BJ (cell line): ENCODE results near the gene UCKL1. TPM values are rescaled to one million over a fixed set of nuclear protein-coding genes. Genes with fewer than 3 reads are reported as not detected.

ENCODE experiments used
- CTCF ChIA-PET: fragments of 350-600 bp; formaldehyde crosslinking; extraction: SDS; loops from one replicate; lab custom pipeline; 2021; ENCODE audit warnings: antibody characterized with exemption, inconsistent platforms; lab: Yijun Ruan, JAX
- POLR2A ChIA-PET: fragments of 300-600 bp; sonication (Branson Sonifier 250); formaldehyde crosslinking; extraction: SDS; loops from one replicate; lab custom pipeline; 2021; ENCODE audit warnings: antibody characterized with exemption; lab: Charles Lee
- DNase-seq: peaks from one replicate; pipeline ENCODE4 v3.0.0-alpha.2; 2011; ENCODE audit warnings: low read depth
- H3K27me3 ChIP-seq: 2 replicates; pipeline ENCODE4 v1.6.0; 2011; ENCODE audit warnings: low read length; ENCODE audit not compliant: control insufficient read depth, insufficient read depth
- H3K36me3 ChIP-seq: 2 replicates; pipeline ENCODE4 v1.5.1; 2011; ENCODE audit warnings: low read length; ENCODE audit not compliant: control insufficient read depth, insufficient read depth
- H3K4me3 ChIP-seq: 2 replicates; pipeline ENCODE4 v1.5.1; 2011; ENCODE audit warnings: low read depth, mild to moderate bottlenecking, control low read depth, low read length
- polyA plus RNA-seq: library from polyadenylated mRNA; depleted of rRNA; stranded (reverse); fragments of >200 nt; gene quantifications from 2 replicates; pipeline ENCODE4 v1.2.3, GENCODE V29; 2011
- TF ChIP-seq, protein P1 (sequence below): IDR thresholded peaks from 2 replicates; pipeline ENCODE4 v1.5.1; 2011; ENCODE audit warnings: low read depth, mild to moderate bottlenecking, control low read depth, inconsistent platforms, low read length, moderate library complexity; ENCODE audit not compliant: insufficient read depth

Gene UCKL1
- polyA plus RNA-seq, 1 experiment = 40.1 TPM

DNA sequence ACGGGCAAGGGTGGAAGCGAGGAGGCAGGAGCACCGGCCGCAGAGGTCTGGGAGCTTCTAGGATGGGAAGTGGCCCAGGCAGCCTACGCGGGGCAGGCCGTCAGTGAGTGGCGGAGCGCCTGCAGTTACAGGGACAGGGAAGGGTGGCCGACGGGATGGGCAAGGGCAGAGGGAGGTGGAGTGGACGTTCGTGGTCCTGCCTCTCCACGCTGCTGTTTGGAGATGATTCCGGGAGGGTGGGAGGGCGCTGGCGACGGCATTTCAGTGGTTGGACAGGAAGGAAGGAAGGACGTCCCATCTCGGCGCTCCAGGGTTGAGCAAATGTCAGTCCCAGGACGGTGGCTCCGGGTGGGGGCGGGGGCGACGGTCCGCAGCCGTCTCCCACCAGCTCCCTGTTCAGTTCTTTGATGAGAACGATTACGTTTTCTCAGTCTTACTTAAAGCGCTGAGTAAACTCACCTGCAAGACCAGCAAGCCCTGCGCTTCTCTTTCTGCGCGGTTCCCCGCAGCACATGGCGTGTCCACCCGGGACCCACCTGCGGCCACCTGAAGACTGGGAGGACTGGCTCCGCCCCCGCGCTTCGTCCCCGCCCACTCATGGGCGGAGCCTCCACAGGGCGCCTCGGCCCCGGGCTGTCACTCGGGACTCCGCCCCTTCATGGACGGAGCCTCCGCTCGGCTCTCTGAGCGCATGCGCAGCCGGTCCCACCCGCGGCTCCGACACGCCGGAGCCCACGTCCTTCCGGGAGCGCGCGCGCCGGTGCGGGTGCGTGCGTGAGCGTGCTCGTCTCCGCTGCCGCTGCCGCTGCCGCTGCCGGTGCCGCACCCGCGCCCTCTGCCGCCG is 61.6 kb downstream of the UCKL1 start, which contains the start of gene DNAJC5:
DNAJC5 (plus strand) TSS at position 769 of the 844 bp plus-strand sequence. CDS start 33,220 bp downstream, outside the sequence.
- no peaks in the 10 kb centered on the region for H3K27me3 ChIP-seq
- POLR2A ChIA-PET = no interaction called here
- DNase-seq = peak; percentile 37
- peaks cover 17% of the 10 kb centered on the region for H3K36me3 ChIP-seq
- CTCF ChIA-PET = interaction anchor here (0.7 to 1.5 kb wide), 3 partner anchors 10 to 172 kb away, joined by 3 to 6 read pairs (median 3); no protein-coding TSS in a partner anchor
- H3K4me3 ChIP-seq = peak within 1 kb of the TSS; percentile 60
- TF ChIP-seq, protein P1, sequence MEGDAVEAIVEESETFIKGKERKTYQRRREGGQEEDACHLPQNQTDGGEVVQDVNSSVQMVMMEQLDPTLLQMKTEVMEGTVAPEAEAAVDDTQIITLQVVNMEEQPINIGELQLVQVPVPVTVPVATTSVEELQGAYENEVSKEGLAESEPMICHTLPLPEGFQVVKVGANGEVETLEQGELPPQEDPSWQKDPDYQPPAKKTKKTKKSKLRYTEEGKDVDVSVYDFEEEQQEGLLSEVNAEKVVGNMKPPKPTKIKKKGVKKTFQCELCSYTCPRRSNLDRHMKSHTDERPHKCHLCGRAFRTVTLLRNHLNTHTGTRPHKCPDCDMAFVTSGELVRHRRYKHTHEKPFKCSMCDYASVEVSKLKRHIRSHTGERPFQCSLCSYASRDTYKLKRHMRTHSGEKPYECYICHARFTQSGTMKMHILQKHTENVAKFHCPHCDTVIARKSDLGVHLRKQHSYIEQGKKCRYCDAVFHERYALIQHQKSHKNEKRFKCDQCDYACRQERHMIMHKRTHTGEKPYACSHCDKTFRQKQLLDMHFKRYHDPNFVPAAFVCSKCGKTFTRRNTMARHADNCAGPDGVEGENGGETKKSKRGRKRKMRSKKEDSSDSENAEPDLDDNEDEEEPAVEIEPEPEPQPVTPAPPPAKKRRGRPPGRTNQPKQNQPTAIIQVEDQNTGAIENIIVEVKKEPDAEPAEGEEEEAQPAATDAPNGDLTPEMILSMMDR = no peak

DNA sequence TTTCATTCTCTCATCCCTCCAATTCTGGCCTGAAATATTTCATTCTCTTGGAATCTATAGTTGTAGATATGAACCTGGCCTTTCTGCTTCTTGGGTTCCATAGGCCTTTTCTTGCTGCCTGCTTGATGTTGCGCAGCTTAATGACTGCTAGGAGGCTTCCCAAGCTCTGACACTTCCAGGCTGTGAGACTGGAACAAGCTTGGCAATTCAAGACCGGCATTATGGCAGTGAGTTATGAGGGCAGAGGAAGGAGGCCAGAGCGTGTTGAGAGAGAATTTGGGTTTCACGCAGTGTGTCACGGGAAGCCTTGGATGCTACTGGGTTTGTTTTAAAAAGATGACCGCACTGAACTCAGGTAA is 62.2 kb downstream of the UCKL1 start:
- Histone ChIP-seq H3K27me3 (no peaks in the 10 kb centered on the region), H3K36me3 (peaks cover 22% of the 10 kb centered on the region), H3K4me3 (no peak overlapping the region)
- CTCF ChIA-PET = interaction anchor here (1.1 to 1.5 kb wide), 2 partner anchors 10 to 80 kb away, joined by 3 to 6 read pairs; no protein-coding TSS in a partner anchor
- no peak for DNase-seq
- TF ChIP-seq, protein P1 = no peak
- POLR2A ChIA-PET = no interaction called here

DNA sequence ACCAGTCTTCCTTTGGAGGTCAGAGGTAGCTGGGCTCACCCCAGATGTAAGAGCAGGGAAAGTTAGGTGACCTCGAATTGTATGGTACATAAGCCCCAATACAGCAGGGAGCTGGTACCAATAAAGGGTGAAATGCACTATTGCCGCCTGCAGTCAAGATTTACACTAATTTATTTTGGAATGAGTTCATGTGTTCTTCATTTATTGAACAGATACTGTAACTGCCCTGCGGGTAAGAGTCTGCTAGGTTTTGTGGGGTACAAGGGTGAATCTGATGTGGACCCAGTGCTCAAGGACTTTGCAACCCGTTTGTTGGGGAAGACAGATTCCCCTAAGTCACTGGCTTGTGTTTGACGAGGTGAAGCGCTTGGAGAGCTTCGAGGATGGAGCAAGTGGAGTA is 63.8 kb downstream of the UCKL1 start:
- no peak for DNase-seq
- Histone ChIP-seq H3K36me3 (peaks cover 27% of the 10 kb centered on the region), H3K27me3 (no peaks in the 10 kb centered on the region), H3K4me3 (no peak overlapping the region)
- CTCF ChIA-PET = interaction anchor here (0.6 kb wide), 1 partner anchor 11 kb away, joined by 3 read pairs; no protein-coding TSS in a partner anchor
- POLR2A ChIA-PET = no interaction called here
- TF ChIP-seq, protein P1 = no peak

- peaks cover 29% of the 10 kb centered on the region for H3K36me3 ChIP-seq
- no peaks in the 10 kb centered on the region for H3K27me3 ChIP-seq
- CTCF ChIA-PET = no interaction called here
- POLR2A ChIA-PET = no interaction called here
- DNase-seq = no peak
- TF ChIP-seq, protein P1 = no peak
- H3K4me3 ChIP-seq = no peak overlapping the region
Measured at GRCh38 chr20:63891061-63892002, 64.9 kb downstream of the UCKL1 start.
